GM12801 (cell line): ENCODE data around the gene ZNF672.

Source experiments
- TF ChIP-seq, protein P1 (sequence below): IDR thresholded peaks from one replicate; pipeline ENCODE4 v1.5.1; 2011; ENCODE audit warnings: control low read depth; ENCODE audit not compliant: insufficient read length; ENCODE audit errors: extremely low read depth

Gene ZNF672

GRCh38 chr1:248849637-248850036 is 11.6 kb downstream of the ZNF672 start:
- TF ChIP-seq, protein P1, sequence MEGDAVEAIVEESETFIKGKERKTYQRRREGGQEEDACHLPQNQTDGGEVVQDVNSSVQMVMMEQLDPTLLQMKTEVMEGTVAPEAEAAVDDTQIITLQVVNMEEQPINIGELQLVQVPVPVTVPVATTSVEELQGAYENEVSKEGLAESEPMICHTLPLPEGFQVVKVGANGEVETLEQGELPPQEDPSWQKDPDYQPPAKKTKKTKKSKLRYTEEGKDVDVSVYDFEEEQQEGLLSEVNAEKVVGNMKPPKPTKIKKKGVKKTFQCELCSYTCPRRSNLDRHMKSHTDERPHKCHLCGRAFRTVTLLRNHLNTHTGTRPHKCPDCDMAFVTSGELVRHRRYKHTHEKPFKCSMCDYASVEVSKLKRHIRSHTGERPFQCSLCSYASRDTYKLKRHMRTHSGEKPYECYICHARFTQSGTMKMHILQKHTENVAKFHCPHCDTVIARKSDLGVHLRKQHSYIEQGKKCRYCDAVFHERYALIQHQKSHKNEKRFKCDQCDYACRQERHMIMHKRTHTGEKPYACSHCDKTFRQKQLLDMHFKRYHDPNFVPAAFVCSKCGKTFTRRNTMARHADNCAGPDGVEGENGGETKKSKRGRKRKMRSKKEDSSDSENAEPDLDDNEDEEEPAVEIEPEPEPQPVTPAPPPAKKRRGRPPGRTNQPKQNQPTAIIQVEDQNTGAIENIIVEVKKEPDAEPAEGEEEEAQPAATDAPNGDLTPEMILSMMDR, result no peak

DNA sequence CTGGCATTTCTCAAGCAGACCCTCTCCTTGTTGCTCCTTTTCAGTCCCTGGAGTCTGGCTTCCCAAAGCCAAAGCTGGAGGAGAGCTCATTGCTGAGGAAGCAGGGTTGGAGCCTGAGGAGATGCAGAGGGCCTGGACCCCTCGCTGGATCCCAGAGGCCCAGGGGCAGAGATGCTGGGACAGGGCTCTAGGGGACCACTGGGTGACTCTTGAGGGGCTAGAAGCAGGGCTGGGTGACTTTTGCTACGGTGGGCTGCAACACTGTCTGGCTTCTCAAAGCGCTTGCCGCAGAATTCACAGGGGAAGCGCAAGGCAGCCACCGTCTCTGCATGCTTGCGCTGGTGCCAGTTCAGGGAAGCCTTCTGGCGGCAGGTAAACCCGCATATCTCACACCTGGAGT is 12.1 kb downstream of the ZNF672 start:
- TF ChIP-seq, protein P1, result no peak

- TF ChIP-seq, protein P1, result no peak
Measured at GRCh38 chr1:248850536-248851251, 12.7 kb downstream of the ZNF672 start.

- TF ChIP-seq, protein P1, result no peak
Measured at GRCh38 chr1:248851390-248851789, 13.4 kb downstream of the ZNF672 start.

DNA sequence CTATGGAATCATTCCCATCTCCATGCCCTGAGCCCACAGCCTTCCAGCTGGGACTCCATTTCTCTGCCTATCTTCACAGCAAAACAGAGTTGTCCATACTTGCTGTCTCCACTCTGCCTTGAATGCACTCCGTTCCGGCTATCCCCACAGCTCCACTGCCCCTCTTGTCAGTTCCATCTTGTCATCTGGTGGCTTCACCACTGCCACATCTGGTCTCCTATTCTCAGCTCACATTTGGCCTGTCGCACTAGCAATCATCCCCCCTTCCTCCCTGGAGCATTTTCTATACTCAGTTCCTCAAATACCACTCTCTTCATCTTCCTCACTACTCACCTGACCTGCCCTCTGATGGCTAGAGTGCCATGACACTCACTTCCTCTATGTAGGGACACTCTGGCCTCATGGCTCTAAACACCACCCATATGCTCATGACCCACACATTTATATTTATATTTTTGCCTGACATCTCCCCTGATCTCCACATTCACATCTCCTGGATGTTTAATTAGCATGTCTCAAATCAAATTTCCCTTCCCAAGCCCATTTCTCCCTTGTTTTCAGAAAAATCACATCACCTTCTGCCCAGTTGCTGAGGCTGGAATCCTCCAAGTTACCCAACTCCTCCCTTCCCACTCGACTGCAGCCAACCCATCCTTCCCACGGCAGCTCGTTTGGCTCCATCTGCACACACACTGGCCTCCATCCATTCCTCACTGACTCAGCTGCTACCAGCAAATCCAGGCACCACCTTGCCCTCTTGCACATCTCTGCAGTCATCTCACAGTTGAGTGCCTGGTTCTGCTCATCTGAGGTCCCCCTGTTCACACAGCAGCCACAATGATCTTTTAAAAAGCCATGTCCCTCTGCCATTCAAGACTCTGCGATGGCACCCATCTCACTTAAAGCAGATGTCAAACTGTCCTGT is 14.7 kb downstream of the ZNF672 start:
- TF ChIP-seq, protein P1, result no peak

GRCh38 chr1:248853663-248854375 is 15.8 kb downstream of the ZNF672 start:
- TF ChIP-seq, protein P1, result no peak

DNA sequence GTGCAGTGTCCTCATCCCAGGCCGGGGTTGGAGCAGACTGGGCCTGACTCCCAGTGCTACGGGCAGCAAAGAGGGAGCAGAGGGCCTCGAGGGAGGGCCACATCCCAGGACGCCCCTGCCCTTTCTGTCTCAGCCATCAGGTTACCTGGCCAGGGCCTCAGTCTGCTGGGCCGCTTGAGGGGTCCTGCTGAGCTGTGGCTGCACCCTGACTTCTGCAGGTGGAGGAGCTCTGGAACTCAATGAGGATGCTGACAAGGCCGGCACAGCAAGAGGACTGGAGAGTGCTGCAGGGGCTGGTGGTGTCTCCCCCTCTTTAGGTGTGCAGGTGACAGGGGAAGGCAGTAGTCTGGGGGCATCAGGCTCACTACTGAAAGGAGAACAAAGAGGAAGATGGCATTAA is 17.6 kb downstream of the ZNF672 start:
- TF ChIP-seq, protein P1, result no peak
